A549 (cell line): ENCODE data around the gene GLS. TPM values are rescaled to one million over a fixed set of nuclear protein-coding genes. Genes with fewer than 3 reads are reported as not detected.
A peak's percentile ranks its signal among the peaks of the same experiment; 100 is the strongest.

Experiments
- ATOH8 ChIP-seq: fragments of 250-450 bp; sonication (Bioruptor Pico); IDR thresholded peaks from 2 replicates; pipeline ENCODE4 v1.5.0; 2020; ENCODE audit warnings: low read depth, mild to moderate bottlenecking, moderate library complexity
- BCL3 ChIP-seq: fragments of >200 bp; sonication (Bioruptor Twin); formaldehyde crosslinking; IDR thresholded peaks from 3 replicates; pipeline ENCODE4 v1.6.1; 2016
- BHLHE40 ChIP-seq: IDR thresholded peaks from 2 replicates; pipeline ENCODE4 v1.6.1; 2012; ENCODE audit warnings: low read depth, low read length, inconsistent platforms
- CBX2 ChIP-seq: fragments of 200-600 bp; sonication (generic); IDR thresholded peaks from 2 replicates; pipeline ENCODE4 v1.6.1; 2016; ENCODE audit warnings: low read depth, mild to moderate bottlenecking, borderline replicate concordance
- CHD2 ChIP-seq: fragments of 150-350 bp; IDR thresholded peaks from 2 replicates; pipeline ENCODE4 v1.6.1; 2014; ENCODE audit warnings: low read length; ENCODE audit not compliant: partially characterized antibody
- CHD4 ChIP-seq: fragments of 200-600 bp; sonication (generic); IDR thresholded peaks from 2 replicates; pipeline ENCODE4 v1.6.1; 2016; ENCODE audit warnings: antibody characterized with exemption, mild to moderate bottlenecking, borderline replicate concordance
- EHMT2 ChIP-seq: fragments of 200-600 bp; sonication (generic); IDR thresholded peaks from 2 replicates; pipeline ENCODE4 v1.6.1; 2016; ENCODE audit warnings: antibody characterized with exemption, low read depth, mild to moderate bottlenecking, moderate library complexity
- ELK1 ChIP-seq: fragments of 150-350 bp; IDR thresholded peaks from 2 replicates; pipeline ENCODE4 v1.6.1; 2014; ENCODE audit warnings: low read depth, mild to moderate bottlenecking, low read length
- FOSB ChIP-seq: fragments of 250-450 bp; sonication (Bioruptor Pico); IDR thresholded peaks from 2 replicates; pipeline ENCODE4 v1.5.0; 2020; ENCODE audit warnings: mild to moderate bottlenecking, moderate library complexity
- HDAC2 ChIP-seq: fragments of 200-600 bp; sonication (generic); IDR thresholded peaks from 2 replicates; pipeline ENCODE4 v1.6.1; 2016
- HEYL ChIP-seq: fragments of 250-450 bp; sonication (Bioruptor Pico); IDR thresholded peaks from 2 replicates; pipeline ENCODE4 v1.8.0; 2021; ENCODE audit warnings: mild to moderate bottlenecking, moderate library complexity
- HMGXB4 ChIP-seq: fragments of 250-450 bp; sonication (Bioruptor Pico); IDR thresholded peaks from 2 replicates; pipeline ENCODE4 v1.5.0; 2021; ENCODE audit warnings: mild to moderate bottlenecking, moderate library complexity, borderline replicate concordance
- HOXB13 ChIP-seq: fragments of 250-450 bp; sonication (Bioruptor Pico); IDR thresholded peaks from 2 replicates; pipeline ENCODE4 v1.5.0; 2020; ENCODE audit warnings: low read depth, mild to moderate bottlenecking, moderate library complexity
- JUN ChIP-seq, 2 experiments: fragments of >200 bp; sonication (Bioruptor Twin); formaldehyde crosslinking; IDR thresholded peaks; 2 replicates in 1 of 2; 3 replicates in 1 of 2; pipeline ENCODE4 v1.6.1; 2016 to 2017
- JUNB ChIP-seq: fragments of >200 bp; sonication (Bioruptor Twin); formaldehyde crosslinking; IDR thresholded peaks from 2 replicates; pipeline ENCODE4 v1.6.1; 2016
- MAFK ChIP-seq: fragments of 450-650 bp; IDR thresholded peaks from 2 replicates; pipeline ENCODE4 v1.6.1; 2014; ENCODE audit not compliant: partially characterized antibody
- MAZ ChIP-seq: fragments of 150-350 bp; IDR thresholded peaks from 2 replicates; pipeline ENCODE4 v1.6.1; 2014; ENCODE audit warnings: antibody characterized with exemption, low read depth, low read length, borderline replicate concordance
- MYC ChIP-seq: IDR thresholded peaks from 2 replicates; pipeline ENCODE4 v1.6.1; 2012; ENCODE audit warnings: mild to moderate bottlenecking, inconsistent platforms, low read length, improper control_type of control experiment, borderline replicate concordance
- NPAS2 ChIP-seq: fragments of 250-450 bp; sonication (Bioruptor Pico); IDR thresholded peaks from 2 replicates; pipeline ENCODE4 v1.8.0; 2022; ENCODE audit warnings: mild to moderate bottlenecking, moderate library complexity, borderline replicate concordance
- NR3C1 ChIP-seq: fragments of >200 bp; sonication (Bioruptor Twin); formaldehyde crosslinking; IDR thresholded peaks from 3 replicates; pipeline ENCODE4 v1.6.1; 2017
- PBX3 ChIP-seq: IDR thresholded peaks from 2 replicates; pipeline ENCODE4 v1.6.1; 2012
- PHF8 ChIP-seq: fragments of 200-600 bp; sonication (generic); IDR thresholded peaks from 2 replicates; pipeline ENCODE4 v1.6.1; 2016; ENCODE audit warnings: low read depth, mild to moderate bottlenecking, antibody characterized with exemption, moderate library complexity, borderline replicate concordance
- POLR2A ChIP-seq: IDR thresholded peaks from 2 replicates; pipeline ENCODE4 v1.6.1; 2012; ENCODE audit warnings: mild to moderate bottlenecking, low read length
- RARB ChIP-seq: fragments of 250-450 bp; sonication (Bioruptor Pico); IDR thresholded peaks from 2 replicates; pipeline ENCODE4 v1.8.0; 2021; ENCODE audit warnings: mild to moderate bottlenecking, moderate library complexity
- RCOR1 ChIP-seq: fragments of 150-350 bp; IDR thresholded peaks from 2 replicates; pipeline ENCODE4 v1.6.1; 2014; ENCODE audit warnings: antibody characterized with exemption, low read length, low read depth
- REST ChIP-seq: fragments of 200-600 bp; sonication (generic); IDR thresholded peaks from 2 replicates; pipeline ENCODE4 v1.6.1; 2016; ENCODE audit warnings: antibody characterized with exemption, mild to moderate bottlenecking, moderate library complexity
- RFX5 ChIP-seq: fragments of 450-650 bp; IDR thresholded peaks from 2 replicates; pipeline ENCODE4 v1.7.1; 2014; ENCODE audit warnings: antibody characterized with exemption, mild to moderate bottlenecking, moderate library complexity
- RNF2 ChIP-seq: fragments of 200-600 bp; sonication (generic); IDR thresholded peaks from 2 replicates; pipeline ENCODE4 v1.6.1; 2016; ENCODE audit warnings: low read depth, mild to moderate bottlenecking, antibody characterized with exemption, moderate library complexity, borderline replicate concordance
- SREBF2 ChIP-seq: fragments of 450-650 bp; IDR thresholded peaks from 2 replicates; pipeline ENCODE4 v1.6.1; 2014; ENCODE audit warnings: mild to moderate bottlenecking, moderate library complexity
- TFCP2L1 ChIP-seq: fragments of 250-450 bp; sonication (Bioruptor Pico); IDR thresholded peaks from 2 replicates; pipeline ENCODE4 v1.5.0; 2021; ENCODE audit warnings: mild to moderate bottlenecking
- TP53 ChIP-seq: fragments of 250-450 bp; sonication (Bioruptor Pico); IDR thresholded peaks from 2 replicates; pipeline ENCODE4 v1.5.0; 2021; ENCODE audit warnings: mild to moderate bottlenecking, moderate library complexity
- ZC3H11A ChIP-seq: fragments of 450-650 bp; IDR thresholded peaks from 2 replicates; pipeline ENCODE4 v1.6.1; 2014; ENCODE audit warnings: antibody characterized with exemption, mild to moderate bottlenecking
- ZNF302 ChIP-seq: fragments of 250-450 bp; sonication (Bioruptor Pico); IDR thresholded peaks from 2 replicates; pipeline ENCODE4 v1.9.0; 2021; ENCODE audit warnings: inconsistent platforms, mild to moderate bottlenecking, moderate library complexity
- ZSCAN20 ChIP-seq: fragments of 250-450 bp; sonication (Bioruptor Pico); IDR thresholded peaks from 2 replicates; pipeline ENCODE4 v1.8.0; 2022; ENCODE audit warnings: mild to moderate bottlenecking, moderate library complexity
- polyA plus RNA-seq, 4 experiments: library from polyadenylated mRNA; depleted of rRNA in 3 of 4; stranded (reverse); fragments of >200 nt; fragmentation: RNase III in 1 of 4; extraction: RNeasy Plus Mini Kit Qiagen cat#74134 plus additional on column Dnase treatment in 1 of 4; gene quantifications; 2 replicates in 3 of 4; 3 replicates in 1 of 4; pipeline ENCODE4 v1.2.3, GENCODE V29; 2011 to 2017

Gene GLS
- polyA plus RNA-seq, 2 of the 4 experiments (the other 2 are of a cell fraction) = 269 to 321 TPM

GRCh38 chr2:191013932-191014652 lies 133.5 kb downstream of the GLS start, which contains the start of gene STAT1 (continued):
- TF ChIP-seq REST (no peak), MYC (peak; percentile 59; the same call in 1 of the 2 replicates), HOXB13 (CRISPR knock-in tag) (no peak), NPAS2 (CRISPR knock-in tag) (peak; percentile 59; the same call in 1 of the 2 replicates), HMGXB4 (CRISPR knock-in tag) (no peak), RCOR1 (no peak), JUNB (no peak), CHD2 (no peak), PHF8 (peak; percentile 43; the same call in 1 of the 2 replicates), CHD4 (no peak), PBX3 (no peak), TFCP2L1 (CRISPR knock-in tag) (no peak), CBX2 (no peak), ZNF302 (CRISPR knock-in tag) (no peak), ZC3H11A (no peak), HDAC2 (no peak), FOSB (no peak), NR3C1 (no peak), HEYL (CRISPR knock-in tag) (no peak), ELK1 (no peak), POLR2A (peak; percentile 88), SREBF2 (no peak), BCL3 (peak; percentile 94), ATOH8 (CRISPR knock-in tag) (no peak), TP53 (CRISPR knock-in tag) (no peak), MAZ (0 out of 2 replicates have a peak, but pooled peaks have one; percentile 30), MAFK (no peak), EHMT2 (no peak), ZSCAN20 (CRISPR knock-in tag) (no peak), JUN (IDR thresholded peaks at IDR 0.05) (peak; percentile 84 to 94; a peak in 4 of 5 replicates), RARB (CRISPR knock-in tag) (no peak), RNF2 (no peak), RFX5 (0 out of 2 replicates have a peak, but pooled peaks have one; percentile 42), BHLHE40 (no peak)
